Measurements from ENCODE around the gene MFSD11. TPM values are rescaled to one million over a fixed set of nuclear protein-coding genes. Genes with fewer than 3 reads are reported as not detected.

The MFSD11 gene
- total RNA-seq, 1 donor from 2014 or later: 24.1 TPM

DNA sequence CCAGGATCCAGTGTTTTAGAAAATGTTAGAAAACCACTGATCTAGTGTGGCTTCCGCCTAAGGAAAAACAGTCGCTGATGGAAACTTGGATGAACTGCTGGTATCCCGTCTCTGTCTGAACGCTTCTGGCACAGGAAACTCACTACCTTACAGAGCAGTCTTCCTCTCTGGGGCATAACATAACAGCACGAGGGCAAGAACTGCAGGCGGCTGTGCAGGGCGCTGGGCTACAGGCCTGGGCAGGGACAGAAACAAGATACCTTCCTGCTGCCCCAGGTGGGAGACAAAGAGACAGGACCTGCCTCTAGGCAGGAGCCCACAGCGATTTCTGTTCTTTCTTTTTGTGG, 37.7 kb upstream of the MFSD11 start:
- H3K27ac ChIP-seq: peak overlapping the region; percentile 68
- intact Hi-C loops (cut with DNase I): no loop called here
- H3K4me1 ChIP-seq: peaks cover 81% of the 10 kb centered on the region
- peak overlapping the region; percentile 23 to 35 for H3K4me3 ChIP-seq
- no peaks in the 10 kb centered on the region for H3K36me3 ChIP-seq
- no peaks in the 10 kb centered on the region for H3K27me3 ChIP-seq
- no peak for TF ChIP-seq POLR2AphosphoS5 (IDR thresholded peaks at IDR 0.05; ENCODE audit: insufficient read depth in 1 of 2, low read depth in 1 of 2)
- TF ChIP-seq POLR2A (IDR thresholded peaks at IDR 0.05): no peak
- TF ChIP-seq, protein P1, sequence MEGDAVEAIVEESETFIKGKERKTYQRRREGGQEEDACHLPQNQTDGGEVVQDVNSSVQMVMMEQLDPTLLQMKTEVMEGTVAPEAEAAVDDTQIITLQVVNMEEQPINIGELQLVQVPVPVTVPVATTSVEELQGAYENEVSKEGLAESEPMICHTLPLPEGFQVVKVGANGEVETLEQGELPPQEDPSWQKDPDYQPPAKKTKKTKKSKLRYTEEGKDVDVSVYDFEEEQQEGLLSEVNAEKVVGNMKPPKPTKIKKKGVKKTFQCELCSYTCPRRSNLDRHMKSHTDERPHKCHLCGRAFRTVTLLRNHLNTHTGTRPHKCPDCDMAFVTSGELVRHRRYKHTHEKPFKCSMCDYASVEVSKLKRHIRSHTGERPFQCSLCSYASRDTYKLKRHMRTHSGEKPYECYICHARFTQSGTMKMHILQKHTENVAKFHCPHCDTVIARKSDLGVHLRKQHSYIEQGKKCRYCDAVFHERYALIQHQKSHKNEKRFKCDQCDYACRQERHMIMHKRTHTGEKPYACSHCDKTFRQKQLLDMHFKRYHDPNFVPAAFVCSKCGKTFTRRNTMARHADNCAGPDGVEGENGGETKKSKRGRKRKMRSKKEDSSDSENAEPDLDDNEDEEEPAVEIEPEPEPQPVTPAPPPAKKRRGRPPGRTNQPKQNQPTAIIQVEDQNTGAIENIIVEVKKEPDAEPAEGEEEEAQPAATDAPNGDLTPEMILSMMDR (IDR thresholded peaks at IDR 0.05): no peak
- H3K9me3 ChIP-seq: no peaks in the 10 kb centered on the region
- no peak for DNase-seq (ENCODE audit: extremely low spot score in 2 of 2)

DNA sequence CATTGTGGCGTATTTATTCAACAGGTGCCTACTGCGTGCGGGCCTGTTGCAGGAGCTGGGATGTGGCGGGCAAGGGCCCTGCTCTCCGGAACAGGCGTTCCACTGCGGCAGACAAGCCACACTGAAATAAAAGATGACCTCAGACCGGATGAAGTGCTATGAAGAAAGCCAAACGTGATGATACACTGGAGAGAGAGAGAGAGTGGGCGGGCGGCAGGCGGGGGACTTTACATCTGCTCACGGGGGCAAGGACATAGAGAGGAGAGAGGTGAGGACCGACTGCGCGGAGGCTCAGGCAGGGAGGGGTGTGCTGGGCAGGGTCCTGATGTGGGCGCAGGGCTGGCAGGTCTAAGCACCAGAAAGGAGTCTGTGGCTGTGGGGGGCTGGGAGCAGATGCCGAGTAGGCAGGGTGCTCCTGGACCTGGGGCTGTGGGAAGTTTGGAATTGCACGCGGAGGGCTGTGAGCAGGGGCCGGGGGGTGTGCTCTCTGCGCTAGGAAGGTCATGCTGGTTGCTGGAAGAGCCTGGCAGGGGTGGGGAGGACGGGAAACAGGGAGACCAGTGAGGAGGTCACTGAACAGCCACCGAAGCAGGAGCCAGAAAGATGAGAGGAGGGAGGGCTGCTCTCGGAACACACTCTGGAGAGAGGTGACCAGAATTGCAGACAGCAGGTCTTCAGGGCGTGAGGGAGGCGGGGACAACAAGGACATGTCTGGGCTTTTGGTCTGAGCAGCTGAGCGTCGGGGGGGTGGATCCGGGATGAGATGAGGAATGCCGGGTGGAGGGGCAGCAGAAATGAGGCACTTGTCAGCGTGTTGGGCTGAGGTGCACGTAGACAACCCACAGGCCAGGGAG, 37.1 kb upstream of the MFSD11 start:
- Histone ChIP-seq H3K4me1 (peaks cover 75% of the 10 kb centered on the region), H3K27me3 (no peaks in the 10 kb centered on the region), H3K36me3 (no peaks in the 10 kb centered on the region), H3K9me3 (no peaks in the 10 kb centered on the region), H3K4me3 (peak overlapping the region; percentile 23 to 35), H3K27ac (peak overlapping the region; percentile 68)
- no peak for TF ChIP-seq POLR2A (IDR thresholded peaks at IDR 0.05)
- TF ChIP-seq, protein P1 (IDR thresholded peaks at IDR 0.05): no peak
- TF ChIP-seq POLR2AphosphoS5 (IDR thresholded peaks at IDR 0.05; ENCODE audit: insufficient read depth in 1 of 2, low read depth in 1 of 2): peak; percentile 31 to 80
- intact Hi-C loops (cut with DNase I): no loop called here
- no peak for DNase-seq (ENCODE audit: extremely low spot score in 2 of 2)

DNA sequence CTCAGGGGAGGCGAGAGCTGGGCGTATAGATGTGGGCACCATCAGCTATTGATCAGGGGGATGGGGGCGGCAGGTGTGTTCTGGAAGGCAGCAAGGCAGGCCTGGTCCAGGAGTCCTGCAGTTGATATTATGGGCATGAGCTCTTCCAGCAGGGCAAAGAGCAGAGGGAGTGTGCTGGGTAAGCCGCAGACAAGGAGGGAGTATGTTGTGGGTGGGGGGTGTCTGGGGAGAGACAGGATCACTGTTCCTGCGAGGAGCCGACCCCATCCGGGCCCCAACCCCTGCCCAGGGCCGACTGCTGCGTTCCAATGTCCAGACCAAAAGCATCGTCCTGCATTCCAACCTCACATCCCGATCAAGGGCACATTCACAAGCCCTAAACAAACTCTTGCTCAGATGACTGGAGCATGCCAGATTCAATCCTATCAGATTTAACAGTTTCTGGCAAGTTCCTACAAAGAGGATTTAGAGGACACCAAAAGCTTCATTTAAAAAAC, 36.4 kb upstream of the MFSD11 start:
- Histone ChIP-seq H3K27me3 (no peaks in the 10 kb centered on the region), H3K4me3 (peak overlapping the region in 1 of 2 donors; percentile 35), H3K4me1 (peaks cover 69% of the 10 kb centered on the region), H3K36me3 (no peaks in the 10 kb centered on the region), H3K27ac (peak overlapping the region; percentile 68), H3K9me3 (no peaks in the 10 kb centered on the region)
- intact Hi-C loops (cut with DNase I): no loop called here
- TF ChIP-seq, protein P1 (IDR thresholded peaks at IDR 0.05): no peak
- TF ChIP-seq POLR2AphosphoS5 (IDR thresholded peaks at IDR 0.05; ENCODE audit: insufficient read depth in 1 of 2, low read depth in 1 of 2): no peak
- TF ChIP-seq POLR2A (IDR thresholded peaks at IDR 0.05): no peak
- no peak for DNase-seq (ENCODE audit: extremely low spot score in 2 of 2)

DNA sequence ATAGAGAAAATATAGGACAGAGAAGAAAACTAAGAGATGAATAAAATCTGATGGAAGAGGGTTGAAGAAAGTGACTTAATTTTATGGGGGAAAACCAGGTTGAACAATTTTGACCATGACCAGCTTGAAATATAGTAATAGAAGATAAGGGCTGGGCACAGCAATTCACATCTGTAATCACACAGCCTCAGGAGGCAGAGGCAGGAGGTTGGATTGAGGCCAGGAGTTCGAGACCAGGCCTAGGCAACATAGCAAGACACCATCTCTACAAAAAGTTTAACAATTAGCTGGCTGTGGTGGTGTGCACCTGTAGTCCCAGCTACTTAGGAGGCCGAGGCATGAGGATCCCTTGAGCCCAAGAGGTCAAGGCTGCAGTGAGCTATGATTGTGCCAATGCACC, 35.8 kb upstream of the MFSD11 start:
- TF ChIP-seq, protein P1 (IDR thresholded peaks at IDR 0.05): no peak
- TF ChIP-seq POLR2AphosphoS5 (IDR thresholded peaks at IDR 0.05; ENCODE audit: insufficient read depth in 1 of 2, low read depth in 1 of 2) (no peak), POLR2A (IDR thresholded peaks at IDR 0.05) (no peak)
- intact Hi-C loops (cut with DNase I): no loop called here
- H3K27ac ChIP-seq: peak overlapping the region; percentile 68

More for the DNA sequence above, 35.8 kb upstream of the MFSD11 start:
- Histone ChIP-seq H3K4me3 (no peak overlapping the region), H3K27me3 (no peaks in the 10 kb centered on the region), H3K9me3 (no peaks in the 10 kb centered on the region), H3K36me3 (no peaks in the 10 kb centered on the region), H3K4me1 (peaks cover 66% of the 10 kb centered on the region)
- DNase-seq (ENCODE audit: extremely low spot score in 2 of 2): no peak
